Measurements from ENCODE around the gene TMUB2. TPM values are rescaled to one million over a fixed set of nuclear protein-coding genes. Genes with fewer than 3 reads are reported as not detected.

Gene TMUB2
- total RNA-seq, 2 donors from 2014 or later = 42.9 to 67.2 TPM

GRCh38 chr17:44170135-44170498 is 16.7 kb upstream of the TMUB2 start:
- Histone ChIP-seq H3K27me3 (replicated peaks; ENCODE audit: insufficient read depth) (no peaks in the 10 kb centered on the region), H3K9me3 (no peaks in the 10 kb centered on the region), H3K36me3 (no peaks in the 10 kb centered on the region), H3K4me1 (replicated peaks) (peaks cover 3% of the 10 kb centered on the region), H3K27ac (peak overlapping the region; percentile 65 to 68), H3K4me3 (no peak overlapping the region)
- intact Hi-C loops (cut with DNase I) = no loop called here
- WGBS = 51% methylated on average over 5 of the region's 5 CpGs
- TF ChIP-seq POLR2A (IDR thresholded peaks at IDR 0.05) (no peak), POLR2AphosphoS5 (IDR thresholded peaks at IDR 0.05) (no peak), CTCF (IDR thresholded peaks at IDR 0.05) (no peak)
- no peak for DNase-seq (ENCODE audit: low spot score)

- Histone ChIP-seq H3K36me3 (no peaks in the 10 kb centered on the region), H3K27me3 (replicated peaks; ENCODE audit: insufficient read depth) (no peaks in the 10 kb centered on the region), H3K9me3 (no peaks in the 10 kb centered on the region), H3K4me1 (replicated peaks) (peaks cover 3% of the 10 kb centered on the region), H3K4me3 (peak within 1 kb of the TSS in 1 of 2 donors; percentile 21), H3K27ac (peak within 1 kb of the TSS; percentile 65 to 68)
- TF ChIP-seq POLR2AphosphoS5 (IDR thresholded peaks at IDR 0.05) (peak; percentile 69), CTCF (IDR thresholded peaks at IDR 0.05) (no peak)
- DNase-seq (ENCODE audit: low spot score) = peak; percentile 25
- WGBS = 34% methylated on average over 19 of the region's 21 CpGs
- intact Hi-C loops (cut with DNase I) = no loop called here
Measured at GRCh38 chr17:44170499-44171201, 16.1 kb upstream of the TMUB2 start, which contains the start of gene ASB16. TSS of gene ASB16 (plus strand) at chr17:44170704. CDS start at chr17:44170790, 86 bp downstream.

GRCh38 chr17:44171931-44172455 is 14.8 kb upstream of the TMUB2 start:
- Histone ChIP-seq H3K27me3 (replicated peaks; ENCODE audit: insufficient read depth) (no peaks in the 10 kb centered on the region), H3K36me3 (peaks cover 0 to 9% of the 10 kb centered on the region in 2 donors), H3K4me3 (no peak overlapping the region), H3K27ac (no peak overlapping the region), H3K4me1 (replicated peaks) (peaks cover 3% of the 10 kb centered on the region), H3K9me3 (no peaks in the 10 kb centered on the region)
- DNase-seq (ENCODE audit: low spot score) = no peak
- intact Hi-C loops (cut with DNase I) = no loop called here
- 73% methylated on average over 13 of the region's 17 CpGs for WGBS
- TF ChIP-seq POLR2AphosphoS5 (IDR thresholded peaks at IDR 0.05) (no peak), POLR2A (IDR thresholded peaks at IDR 0.05) (no peak), CTCF (IDR thresholded peaks at IDR 0.05) (no peak)

GRCh38 chr17:44174427-44174826 is 12.3 kb upstream of the TMUB2 start:
- H3K4me1 ChIP-seq (replicated peaks) = peaks cover 3% of the 10 kb centered on the region
- no peak for DNase-seq (ENCODE audit: low spot score)
- intact Hi-C loops (cut with DNase I) = no loop called here
- TF ChIP-seq CTCF (IDR thresholded peaks at IDR 0.05) (no peak), POLR2A (IDR thresholded peaks at IDR 0.05) (no peak), POLR2AphosphoS5 (IDR thresholded peaks at IDR 0.05) (no peak)
- no peaks in the 10 kb centered on the region for H3K9me3 ChIP-seq
- WGBS = 97% methylated on average over 2 of the region's 2 CpGs
- H3K27me3 ChIP-seq (replicated peaks; ENCODE audit: insufficient read depth) = no peaks in the 10 kb centered on the region
- peaks cover 0 to 11% of the 10 kb centered on the region in 2 donors for H3K36me3 ChIP-seq
- no peak overlapping the region for H3K4me3 ChIP-seq
- no peak overlapping the region for H3K27ac ChIP-seq

GRCh38 chr17:44176257-44176656 is 10.5 kb upstream of the TMUB2 start:
- intact Hi-C loops (cut with DNase I) = no loop called here
- TF ChIP-seq POLR2A (IDR thresholded peaks at IDR 0.05) (no peak), POLR2AphosphoS5 (IDR thresholded peaks at IDR 0.05) (no peak), CTCF (IDR thresholded peaks at IDR 0.05) (no peak)
- DNase-seq (ENCODE audit: low spot score) = no peak
- peaks cover 0 to 11% of the 10 kb centered on the region in 2 donors for H3K36me3 ChIP-seq
- H3K27me3 ChIP-seq (replicated peaks; ENCODE audit: insufficient read depth) = no peaks in the 10 kb centered on the region
- WGBS = 100% methylated on average over 1 of the region's 1 CpG
- no peak overlapping the region for H3K4me3 ChIP-seq
- no peaks in the 10 kb centered on the region for H3K4me1 ChIP-seq (replicated peaks)
- no peaks in the 10 kb centered on the region for H3K9me3 ChIP-seq
- H3K27ac ChIP-seq = no peak overlapping the region
